ENCODE measurements around the gene UNC93B1. TPM values are rescaled to one million over a fixed set of nuclear protein-coding genes. Genes with fewer than 3 reads are reported as not detected.

The UNC93B1 gene
- total and polyA plus RNA-seq, 2 of the 13 experiments (the other 11 are each of a cell fraction or from before 2014, with no cell fraction given): 8.8 to 18.9 TPM

DNA sequence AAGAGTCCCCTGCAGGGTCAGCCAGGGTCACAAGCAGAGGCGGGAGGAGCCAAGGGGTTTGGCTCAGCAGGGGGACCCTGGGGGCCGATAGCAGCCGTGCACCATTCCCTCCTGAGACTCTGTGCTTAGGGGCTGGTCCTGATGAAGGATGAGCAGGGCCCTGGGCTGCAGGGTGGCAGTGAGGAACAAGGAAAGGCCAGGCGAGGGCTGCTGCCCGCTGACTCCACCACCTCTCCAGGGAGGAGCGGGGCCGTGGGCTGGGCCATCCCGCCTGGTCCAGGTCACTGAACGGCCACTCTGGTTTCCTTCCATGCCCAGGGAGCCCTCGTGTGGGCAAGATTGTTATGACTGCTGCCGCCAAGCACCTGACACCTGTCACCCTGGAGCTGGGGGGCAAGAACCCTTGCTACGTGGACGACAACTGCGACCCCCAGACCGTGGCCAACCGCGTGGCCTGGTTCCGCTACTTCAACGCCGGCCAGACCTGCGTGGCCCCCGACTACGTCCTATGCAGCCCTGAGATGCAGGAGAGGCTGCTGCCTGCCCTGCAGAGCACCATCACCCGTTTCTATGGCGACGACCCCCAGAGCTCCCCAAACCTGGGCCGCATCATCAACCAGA, 17.4 kb upstream of the UNC93B1 start (continued):
- TF ChIP-seq, protein P1, sequence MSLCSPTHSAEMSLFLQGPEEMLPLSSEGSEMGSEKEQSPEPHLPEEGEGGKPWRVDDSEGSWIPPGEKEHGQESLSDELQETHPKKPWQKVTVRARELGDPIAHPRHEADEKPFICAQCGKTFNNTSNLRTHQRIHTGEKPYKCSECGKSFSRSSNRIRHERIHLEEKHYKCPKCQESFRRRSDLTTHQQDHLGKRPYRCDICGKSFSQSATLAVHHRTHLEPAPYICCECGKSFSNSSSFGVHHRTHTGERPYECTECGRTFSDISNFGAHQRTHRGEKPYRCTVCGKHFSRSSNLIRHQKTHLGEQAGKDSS (CRISPR knock-in tag; IDR thresholded peaks at IDR 0.05; ENCODE audit: borderline replicate concordance, low read depth): peak; percentile 39; the same call in 1 of the 2 replicates
- TF ChIP-seq, protein P2, sequence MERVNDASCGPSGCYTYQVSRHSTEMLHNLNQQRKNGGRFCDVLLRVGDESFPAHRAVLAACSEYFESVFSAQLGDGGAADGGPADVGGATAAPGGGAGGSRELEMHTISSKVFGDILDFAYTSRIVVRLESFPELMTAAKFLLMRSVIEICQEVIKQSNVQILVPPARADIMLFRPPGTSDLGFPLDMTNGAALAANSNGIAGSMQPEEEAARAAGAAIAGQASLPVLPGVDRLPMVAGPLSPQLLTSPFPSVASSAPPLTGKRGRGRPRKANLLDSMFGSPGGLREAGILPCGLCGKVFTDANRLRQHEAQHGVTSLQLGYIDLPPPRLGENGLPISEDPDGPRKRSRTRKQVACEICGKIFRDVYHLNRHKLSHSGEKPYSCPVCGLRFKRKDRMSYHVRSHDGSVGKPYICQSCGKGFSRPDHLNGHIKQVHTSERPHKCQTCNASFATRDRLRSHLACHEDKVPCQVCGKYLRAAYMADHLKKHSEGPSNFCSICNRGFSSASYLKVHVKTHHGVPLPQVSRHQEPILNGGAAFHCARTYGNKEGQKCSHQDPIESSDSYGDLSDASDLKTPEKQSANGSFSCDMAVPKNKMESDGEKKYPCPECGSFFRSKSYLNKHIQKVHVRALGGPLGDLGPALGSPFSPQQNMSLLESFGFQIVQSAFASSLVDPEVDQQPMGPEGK (CRISPR knock-in tag; IDR thresholded peaks at IDR 0.05): peak; percentile 62
- TF ChIP-seq ELF3 (CRISPR knock-in tag; IDR thresholded peaks at IDR 0.05): no peak
- TF ChIP-seq, protein P3, sequence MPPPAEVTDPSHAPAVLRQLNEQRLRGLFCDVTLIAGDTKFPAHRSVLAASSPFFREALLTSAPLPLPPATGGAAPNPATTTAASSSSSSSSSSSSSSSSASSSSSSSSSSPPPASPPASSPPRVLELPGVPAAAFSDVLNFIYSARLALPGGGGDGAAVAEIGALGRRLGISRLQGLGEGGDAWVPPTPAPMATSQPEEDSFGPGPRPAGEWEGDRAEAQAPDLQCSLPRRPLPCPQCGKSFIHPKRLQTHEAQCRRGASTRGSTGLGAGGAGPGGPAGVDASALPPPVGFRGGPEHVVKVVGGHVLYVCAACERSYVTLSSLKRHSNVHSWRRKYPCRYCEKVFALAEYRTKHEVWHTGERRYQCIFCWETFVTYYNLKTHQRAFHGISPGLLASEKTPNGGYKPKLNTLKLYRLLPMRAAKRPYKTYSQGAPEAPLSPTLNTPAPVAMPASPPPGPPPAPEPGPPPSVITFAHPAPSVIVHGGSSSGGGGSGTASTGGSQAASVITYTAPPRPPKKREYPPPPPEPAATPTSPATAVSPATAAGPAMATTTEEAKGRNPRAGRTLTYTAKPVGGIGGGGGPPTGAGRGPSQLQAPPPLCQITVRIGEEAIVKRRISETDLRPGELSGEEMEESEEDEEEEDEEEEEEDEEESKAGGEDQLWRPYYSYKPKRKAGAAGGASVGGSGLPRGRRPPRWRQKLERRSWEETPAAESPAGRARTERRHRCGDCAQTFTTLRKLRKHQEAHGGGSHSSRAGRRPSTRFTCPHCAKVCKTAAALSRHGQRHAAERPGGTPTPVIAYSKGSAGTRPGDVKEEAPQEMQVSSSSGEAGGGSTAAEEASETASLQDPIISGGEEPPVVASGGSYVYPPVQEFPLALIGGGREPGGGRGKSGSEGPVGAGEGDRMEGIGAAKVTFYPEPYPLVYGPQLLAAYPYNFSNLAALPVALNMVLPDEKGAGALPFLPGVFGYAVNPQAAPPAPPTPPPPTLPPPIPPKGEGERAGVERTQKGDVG (CRISPR knock-in tag; IDR thresholded peaks at IDR 0.05; ENCODE audit: borderline replicate concordance): no peak
- no peak for TF ChIP-seq PCBP1 (IDR thresholded peaks at IDR 0.05; ENCODE audit: borderline replicate concordance, low read depth, low read length)
- no peak; the same call in 1 of the 2 replicates for TF ChIP-seq THAP9 (CRISPR knock-in tag; IDR thresholded peaks at IDR 0.05; ENCODE audit: borderline replicate concordance)
- TF ChIP-seq NFYB (CRISPR knock-in tag; IDR thresholded peaks at IDR 0.05): no peak
- no peak for TF ChIP-seq PAWR (CRISPR knock-in tag; IDR thresholded peaks at IDR 0.05; ENCODE audit: borderline replicate concordance)
- TF ChIP-seq, protein P4, sequence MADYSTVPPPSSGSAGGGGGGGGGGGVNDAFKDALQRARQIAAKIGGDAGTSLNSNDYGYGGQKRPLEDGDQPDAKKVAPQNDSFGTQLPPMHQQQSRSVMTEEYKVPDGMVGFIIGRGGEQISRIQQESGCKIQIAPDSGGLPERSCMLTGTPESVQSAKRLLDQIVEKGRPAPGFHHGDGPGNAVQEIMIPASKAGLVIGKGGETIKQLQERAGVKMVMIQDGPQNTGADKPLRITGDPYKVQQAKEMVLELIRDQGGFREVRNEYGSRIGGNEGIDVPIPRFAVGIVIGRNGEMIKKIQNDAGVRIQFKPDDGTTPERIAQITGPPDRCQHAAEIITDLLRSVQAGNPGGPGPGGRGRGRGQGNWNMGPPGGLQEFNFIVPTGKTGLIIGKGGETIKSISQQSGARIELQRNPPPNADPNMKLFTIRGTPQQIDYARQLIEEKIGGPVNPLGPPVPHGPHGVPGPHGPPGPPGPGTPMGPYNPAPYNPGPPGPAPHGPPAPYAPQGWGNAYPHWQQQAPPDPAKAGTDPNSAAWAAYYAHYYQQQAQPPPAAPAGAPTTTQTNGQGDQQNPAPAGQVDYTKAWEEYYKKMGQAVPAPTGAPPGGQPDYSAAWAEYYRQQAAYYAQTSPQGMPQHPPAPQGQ (CRISPR knock-in tag; IDR thresholded peaks at IDR 0.05; ENCODE audit: borderline replicate concordance): no peak
- TF ChIP-seq MED8 (CRISPR knock-in tag; IDR thresholded peaks at IDR 0.05; ENCODE audit: insufficient replicate concordance): peak; percentile 36
- TF ChIP-seq, protein P5, sequence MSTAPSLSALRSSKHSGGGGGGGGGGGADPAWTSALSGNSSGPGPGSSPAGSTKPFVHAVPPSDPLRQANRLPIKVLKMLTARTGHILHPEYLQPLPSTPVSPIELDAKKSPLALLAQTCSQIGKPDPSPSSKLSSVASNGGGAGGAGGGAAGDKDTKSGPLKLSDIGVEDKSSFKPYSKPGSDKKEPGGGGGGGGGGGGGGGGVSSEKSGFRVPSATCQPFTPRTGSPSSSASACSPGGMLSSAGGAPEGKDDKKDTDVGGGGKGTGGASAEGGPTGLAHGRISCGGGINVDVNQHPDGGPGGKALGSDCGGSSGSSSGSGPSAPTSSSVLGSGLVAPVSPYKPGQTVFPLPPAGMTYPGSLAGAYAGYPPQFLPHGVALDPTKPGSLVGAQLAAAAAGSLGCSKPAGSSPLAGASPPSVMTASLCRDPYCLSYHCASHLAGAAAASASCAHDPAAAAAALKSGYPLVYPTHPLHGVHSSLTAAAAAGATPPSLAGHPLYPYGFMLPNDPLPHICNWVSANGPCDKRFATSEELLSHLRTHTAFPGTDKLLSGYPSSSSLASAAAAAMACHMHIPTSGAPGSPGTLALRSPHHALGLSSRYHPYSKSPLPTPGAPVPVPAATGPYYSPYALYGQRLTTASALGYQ (CRISPR knock-in tag; IDR thresholded peaks at IDR 0.05): no peak
- TF ChIP-seq SIX4 (CRISPR knock-in tag; IDR thresholded peaks at IDR 0.05): no peak
